Spleen (tissue), 11 donors: ENCODE data around the gene DPYD. TPM values are rescaled to one million over a fixed set of nuclear protein-coding genes. Genes with fewer than 3 reads are reported as not detected.

Source experiments
- DNase-seq: peaks from one replicate; pipeline ENCODE4 v3.0.0-alpha.2; 2020
- H3K27ac ChIP-seq, 8 donors: fragments of 200-600 bp; sonication (generic) in 7 of 8; 1 replicate in 4 of 8; 2 replicates in 4 of 8; pipeline versions ENCODE4 v1.5.0 to v1.8.0; 2016 to 2021; ENCODE audit warnings: inconsistent platforms in 4 of 8, mild to moderate bottlenecking in 4 of 8, moderate library complexity in 1 of 8
- H3K27me3 ChIP-seq, 7 donors: fragments of 200-600 bp; sonication (generic) in 6 of 7; replicated peaks in 1 of 7; 1 replicate in 4 of 7; 2 replicates in 3 of 7; pipeline versions ENCODE4 v1.5.0 to v1.8.0; 2016 to 2021; ENCODE audit warnings: inconsistent platforms in 3 of 7, mild to moderate bottlenecking in 1 of 7
- H3K36me3 ChIP-seq, 6 donors: fragments of 200-600 bp; sonication (generic) in 5 of 6; 1 replicate in 4 of 6; 2 replicates in 2 of 6; pipeline versions ENCODE4 v1.5.0 to v1.8.0; 2016 to 2021; ENCODE audit warnings: inconsistent platforms in 2 of 6
- H3K4me1 ChIP-seq, 6 donors: fragments of 200-600 bp; sonication (generic) in 5 of 6; 1 replicate in 3 of 6; 2 replicates in 3 of 6; pipeline versions ENCODE4 v1.5.0 to v1.8.0; 2016 to 2021; ENCODE audit warnings: inconsistent platforms in 3 of 6
- H3K4me3 ChIP-seq, 8 donors: fragments of 200-600 bp; sonication (generic) in 7 of 8; 1 replicate in 4 of 8; 2 replicates in 4 of 8; pipeline versions ENCODE4 v1.5.0 to v1.8.0; 2016 to 2021; ENCODE audit warnings: inconsistent platforms in 4 of 8, mild to moderate bottlenecking in 4 of 8, moderate library complexity in 2 of 8
- H3K9me3 ChIP-seq, 8 donors: fragments of 200-600 bp; sonication (generic) in 7 of 8; 1 replicate in 4 of 8; 2 replicates in 4 of 8; pipeline versions ENCODE4 v1.5.0 to v1.8.0; 2016 to 2021; ENCODE audit warnings: inconsistent platforms in 4 of 8
- POLR2A ChIP-seq, 3 donors: fragments of 450-650 bp; IDR thresholded peaks; one replicate each; pipeline ENCODE4 v1.5.1; 2017; ENCODE audit warnings: antibody characterized with exemption in 3 of 3, mild to moderate bottlenecking in 1 of 3
- POLR2AphosphoS5 ChIP-seq, 3 donors: sonication (generic); formaldehyde crosslinking; IDR thresholded peaks; one replicate each; pipeline ENCODE4 v1.5.1; 2017; ENCODE audit warnings: antibody characterized with exemption in 3 of 3
- WGBS, 5 donors: extraction: QIAGEN DNeasy Blood & Tissue Kit in 3 of 5; methylation state at CpG; one replicate each; pipeline versions ENCODE4 v1.1.5 to v1.1.7; 2013 to 2018; 5-methylcytosine and 5-hydroxymethylcytosine counted together
- intact Hi-C: fragments of 100-400 bp; cut with DNase I; formaldehyde crosslinking; loops from one replicate; pipeline ENCODE4 v1.15.0; 2023; ENCODE audit warnings: low total_unique reads
- polyA plus RNA-seq, 3 donors: library from polyadenylated mRNA; stranded (reverse); fragments of 200-250 nt; gene quantifications; one replicate each; pipeline ENCODE4 v1.2.1, GENCODE V29; 2013
- total RNA-seq, 7 donors: library from RNA; depleted of rRNA in 3 of 7; stranded (reverse); fragments of >200 nt in 3 of 7; fragmentation: NEBNext Ultra II Directional in 4 of 7; extraction: Animal tissue kit (Norgen Biotek cat#: 25700) in 4 of 7; gene quantifications; one replicate each; pipeline versions ENCODE4 v1.1.0 to v1.2.1, GENCODE V29; 2016 to 2021
- TF ChIP-seq, protein P1 (sequence below), 11 experiments: fragments of 200-600 bp in 7 of 11; fragments of 450-650 bp in 4 of 11; sonication (generic) in 4 of 11; IDR thresholded peaks in 8 of 11; conservative IDR thresholded peaks in 3 of 11; 1 replicate in 7 of 11; 2 replicates in 4 of 11; pipeline versions ENCODE4 v1.4.0 to v1.8.0; 2016 to 2021; ENCODE audit warnings: antibody characterized with exemption in 11 of 11, inconsistent platforms in 4 of 11, mild to moderate bottlenecking in 1 of 11
- donor health status: healthy with polysubstance abuse.
- donor health status: DM: no; HTN: no; CAD: no; lungs with moderate emphysema.
- donor health status: DM: no; HTN: no; CAD: no.
- donor health status: Bipolar disorder and iron deficiency.
- donor health status: healthy.
- donor health status: DM: no; HTN: no; CAD: no.
- donor health status: DM: yes; HTN: yes; CAD: no.

DPYD gene
- total and polyA plus RNA-seq, 10 donors = 7.3 to 114 (median 92.3) TPM

GRCh38 chr1:97414682-97415312 is 506.0 kb downstream of the DPYD start:
- peaks cover 0 to 4% (median 0%) of the 10 kb centered on the region in 6 donors for H3K36me3 ChIP-seq
- 86 to 98% (median 96%) methylated on average over 3 of the region's 3 CpGs for WGBS, 5 donors
- H3K27me3 ChIP-seq = no peaks in the 10 kb centered on the region
- H3K4me3 ChIP-seq = no peak overlapping the region
- H3K4me1 ChIP-seq = no peaks in the 10 kb centered on the region
- intact Hi-C loops = no loop called here
- H3K9me3 ChIP-seq = no peaks in the 10 kb centered on the region
- no peak for DNase-seq
- H3K27ac ChIP-seq = no peak overlapping the region
- no peak for TF ChIP-seq POLR2A (IDR thresholded peaks at IDR 0.05)
- no peak for TF ChIP-seq POLR2AphosphoS5 (IDR thresholded peaks at IDR 0.05)
- TF ChIP-seq, protein P1, sequence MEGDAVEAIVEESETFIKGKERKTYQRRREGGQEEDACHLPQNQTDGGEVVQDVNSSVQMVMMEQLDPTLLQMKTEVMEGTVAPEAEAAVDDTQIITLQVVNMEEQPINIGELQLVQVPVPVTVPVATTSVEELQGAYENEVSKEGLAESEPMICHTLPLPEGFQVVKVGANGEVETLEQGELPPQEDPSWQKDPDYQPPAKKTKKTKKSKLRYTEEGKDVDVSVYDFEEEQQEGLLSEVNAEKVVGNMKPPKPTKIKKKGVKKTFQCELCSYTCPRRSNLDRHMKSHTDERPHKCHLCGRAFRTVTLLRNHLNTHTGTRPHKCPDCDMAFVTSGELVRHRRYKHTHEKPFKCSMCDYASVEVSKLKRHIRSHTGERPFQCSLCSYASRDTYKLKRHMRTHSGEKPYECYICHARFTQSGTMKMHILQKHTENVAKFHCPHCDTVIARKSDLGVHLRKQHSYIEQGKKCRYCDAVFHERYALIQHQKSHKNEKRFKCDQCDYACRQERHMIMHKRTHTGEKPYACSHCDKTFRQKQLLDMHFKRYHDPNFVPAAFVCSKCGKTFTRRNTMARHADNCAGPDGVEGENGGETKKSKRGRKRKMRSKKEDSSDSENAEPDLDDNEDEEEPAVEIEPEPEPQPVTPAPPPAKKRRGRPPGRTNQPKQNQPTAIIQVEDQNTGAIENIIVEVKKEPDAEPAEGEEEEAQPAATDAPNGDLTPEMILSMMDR (IDR thresholded peaks at IDR 0.05 in 8 of 11, conservative IDR thresholded peaks at IDR 0.05 in 3 of 11) = no peak

DNA sequence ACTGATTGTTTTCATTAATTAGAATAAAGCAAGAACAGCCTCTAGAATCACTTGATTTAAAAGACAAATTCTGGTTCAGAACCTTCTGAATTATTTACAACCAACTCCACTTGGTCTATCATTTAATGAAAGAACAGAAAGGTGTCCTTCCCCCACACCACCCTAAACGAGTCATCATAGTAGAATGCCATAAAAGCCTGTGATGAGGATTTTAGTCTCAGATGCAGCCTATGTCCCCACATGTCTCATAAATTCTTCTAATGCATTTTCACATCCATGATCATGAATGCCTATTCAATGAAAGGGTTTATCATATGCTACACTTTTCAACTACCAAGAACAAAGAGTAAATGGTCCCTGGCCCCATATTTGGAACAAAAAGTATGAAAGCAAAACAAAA is 508.1 kb downstream of the DPYD start:
- no peak overlapping the region for H3K4me3 ChIP-seq
- H3K27ac ChIP-seq = no peak overlapping the region
- intact Hi-C loops = no loop called here
- no peaks in the 10 kb centered on the region for H3K9me3 ChIP-seq
- no peaks in the 10 kb centered on the region for H3K27me3 ChIP-seq
- peaks cover 0 to 16% (median 0%) of the 10 kb centered on the region in 6 donors for H3K36me3 ChIP-seq
- no peak for TF ChIP-seq POLR2A (IDR thresholded peaks at IDR 0.05)
- TF ChIP-seq POLR2AphosphoS5 (IDR thresholded peaks at IDR 0.05) = no peak
- TF ChIP-seq, protein P1 (IDR thresholded peaks at IDR 0.05 in 8 of 11, conservative IDR thresholded peaks at IDR 0.05 in 3 of 11) = no peak
- WGBS, 5 donors = 0 to 85% (median 48%) methylated on average over 1 of the region's 1 CpG
- H3K4me1 ChIP-seq = no peaks in the 10 kb centered on the region
- DNase-seq = no peak

GRCh38 chr1:97412166-97412565 is 508.7 kb downstream of the DPYD start:
- DNase-seq = no peak
- intact Hi-C loops = no loop called here

DNA sequence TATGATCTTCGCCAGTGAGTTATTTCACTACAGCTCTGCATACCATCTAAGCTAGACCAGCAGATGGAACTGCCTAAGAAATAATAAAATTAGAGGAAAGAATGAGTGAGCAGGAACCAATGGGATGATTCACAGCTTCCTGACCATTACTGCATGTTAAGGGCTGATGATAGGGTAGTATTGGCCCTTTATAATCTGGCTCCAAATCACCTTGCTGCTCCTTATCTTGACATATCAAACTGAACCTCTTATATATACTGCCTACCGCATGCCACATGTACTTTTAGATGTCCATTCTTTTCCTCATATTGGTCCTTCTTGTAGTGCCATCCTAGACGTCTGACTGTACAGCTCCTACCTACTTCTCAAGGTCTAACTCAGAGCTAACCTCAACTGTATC is 524.4 kb downstream of the DPYD start:
- no peak for DNase-seq
- no peaks in the 10 kb centered on the region for H3K27me3 ChIP-seq
- WGBS, 5 donors = 74 to 96% (median 94%) methylated on average over 3 of the region's 3 CpGs
- no peak for TF ChIP-seq POLR2A (IDR thresholded peaks at IDR 0.05)
- TF ChIP-seq, protein P1 (IDR thresholded peaks at IDR 0.05 in 8 of 11, conservative IDR thresholded peaks at IDR 0.05 in 3 of 11) = no peak
- TF ChIP-seq POLR2AphosphoS5 (IDR thresholded peaks at IDR 0.05) = no peak
- no peak overlapping the region for H3K4me3 ChIP-seq
- H3K27ac ChIP-seq = no peak overlapping the region
- intact Hi-C loops = no loop called here
- peaks cover 0 to 10% (median 2%) of the 10 kb centered on the region in 8 donors for H3K9me3 ChIP-seq
- H3K36me3 ChIP-seq = no peaks in the 10 kb centered on the region
- no peaks in the 10 kb centered on the region for H3K4me1 ChIP-seq

More at GRCh38 chr1:97412166-97412565, 508.7 kb downstream of the DPYD start:
- Histone ChIP-seq H3K4me3 (no peak overlapping the region), H3K36me3 (peaks cover 0 to 16% (median 0%) of the 10 kb centered on the region in 6 donors), H3K9me3 (no peaks in the 10 kb centered on the region), H3K4me1 (no peaks in the 10 kb centered on the region), H3K27ac (no peak overlapping the region), H3K27me3 (no peaks in the 10 kb centered on the region)
- 81 to 90% (median 88%) methylated on average over 4 of the region's 4 CpGs for WGBS, 5 donors
- no peak for TF ChIP-seq POLR2AphosphoS5 (IDR thresholded peaks at IDR 0.05)
- TF ChIP-seq, protein P1 (IDR thresholded peaks at IDR 0.05 in 8 of 11, conservative IDR thresholded peaks at IDR 0.05 in 3 of 11) = no peak
- TF ChIP-seq POLR2A (IDR thresholded peaks at IDR 0.05) = no peak
